Gastroesophageal sphincter (tissue), 3 donors: ENCODE results near the gene ZFHX3.

Experiments used
- CTCF ChIP-seq, 4 experiments: fragments of 200-600 bp in 2 of 4; fragments of 450-650 bp in 2 of 4; sonication (generic) in 1 of 4; IDR thresholded peaks; one replicate each; pipeline ENCODE4 v1.5.1; 2017 to 2019; ENCODE audit warnings: antibody characterized with exemption in 4 of 4, mild to moderate bottlenecking in 2 of 4, moderate library complexity in 2 of 4
- EP300 ChIP-seq: sonication (generic); formaldehyde crosslinking; IDR thresholded peaks from one replicate; pipeline ENCODE4 v1.6.1; 2017; ENCODE audit warnings: antibody characterized with exemption, mild to moderate bottlenecking
- POLR2A ChIP-seq, 2 donors: fragments of 450-650 bp; IDR thresholded peaks; one replicate each; pipeline ENCODE4 v1.6.1; 2017; ENCODE audit warnings: antibody characterized with exemption in 2 of 2, mild to moderate bottlenecking in 2 of 2, moderate library complexity in 1 of 2
- POLR2AphosphoS5 ChIP-seq: sonication (generic); formaldehyde crosslinking; IDR thresholded peaks from one replicate; pipeline ENCODE4 v1.6.1; 2017; ENCODE audit warnings: antibody characterized with exemption

- TF ChIP-seq CTCF (IDR thresholded peaks at IDR 0.05) (no peak), POLR2AphosphoS5 (no peak), POLR2A (IDR thresholded peaks at IDR 0.05) (no peak), EP300 (no peak)
Observed at GRCh38 chr16:72884037-72884436, 163.9 kb downstream of the ZFHX3 start.
